Neuronal stem cell (in vitro differentiated cells): ENCODE results near the gene CD22.
A peak's percentile ranks its signal among the peaks of the same experiment; 100 is the strongest.

Experiments used
- DNase-seq: peaks from one replicate; pipeline ENCODE4 v3.0.0-alpha.2; 2013; ENCODE audit warnings: low spot score
- H2AFZ ChIP-seq: one replicate; pipeline ENCODE4 v1.6.1; 2013; ENCODE audit warnings: mild to moderate bottlenecking, low read length, inconsistent platforms
- H2AK5ac ChIP-seq: 2 replicates; pipeline ENCODE4 v1.6.1; 2013; ENCODE audit warnings: low read depth, mild to moderate bottlenecking, inconsistent platforms, low read length, moderate library complexity, mixed read lengths
- H2BK120ac ChIP-seq: 2 replicates; pipeline ENCODE4 v1.6.1; 2013; ENCODE audit warnings: low read depth, mild to moderate bottlenecking, inconsistent platforms, low read length, moderate library complexity, mixed read lengths
- H2BK12ac ChIP-seq: one replicate; pipeline ENCODE4 v1.6.1; 2013; ENCODE audit warnings: low read length, inconsistent platforms
- H2BK15ac ChIP-seq: 2 replicates; pipeline ENCODE4 v1.6.1; 2013; ENCODE audit warnings: mild to moderate bottlenecking, low read length, inconsistent platforms, mixed read lengths
- H2BK5ac ChIP-seq: one replicate; pipeline ENCODE4 v1.6.1; 2013; ENCODE audit warnings: inconsistent platforms, mild to moderate bottlenecking, low read length, moderate library complexity
- H3K14ac ChIP-seq: one replicate; pipeline ENCODE4 v1.6.1; 2013; ENCODE audit warnings: low read length, inconsistent platforms
- H3K18ac ChIP-seq: 2 replicates; pipeline ENCODE4 v1.6.1; 2013; ENCODE audit warnings: low read length, inconsistent platforms
- H3K23ac ChIP-seq: 2 replicates; pipeline ENCODE4 v1.6.1; 2013; ENCODE audit warnings: low read depth, mild to moderate bottlenecking, mixed read lengths, low read length, inconsistent platforms; ENCODE audit not compliant: poor library complexity
- H3K27ac ChIP-seq: replicated peaks from 3 replicates; pipeline ENCODE4 v1.5.1; 2013; ENCODE audit warnings: low read length, inconsistent platforms
- H3K27me3 ChIP-seq, 3 experiments: 2 replicates each; pipeline ENCODE4 v1.6.1; 2013; ENCODE audit warnings: low read length in 3 of 3, mild to moderate bottlenecking in 2 of 3, inconsistent platforms in 1 of 3, low read depth in 1 of 3, mixed read lengths in 1 of 3, moderate library complexity in 1 of 3; ENCODE audit not compliant: control insufficient read depth in 3 of 3, insufficient read depth in 3 of 3
- H3K36me3 ChIP-seq, 2 donors: replicated peaks in 1 of 2; 2 replicates each; pipeline ENCODE4 v1.6.1; 2013; ENCODE audit warnings: low read length in 2 of 2; ENCODE audit not compliant: control insufficient read depth in 2 of 2, insufficient read depth in 2 of 2
- H3K4ac ChIP-seq: 2 replicates; pipeline ENCODE4 v1.6.1; 2013; ENCODE audit warnings: inconsistent platforms, mild to moderate bottlenecking, low read length, moderate library complexity
- H3K4me1 ChIP-seq, 2 donors: 1 replicate in 1 of 2; 2 replicates in 1 of 2; pipeline ENCODE4 v1.6.1; 2013; ENCODE audit warnings: low read length in 2 of 2, low read depth in 1 of 2; ENCODE audit not compliant: control insufficient read depth in 2 of 2, insufficient read depth in 1 of 2
- H3K4me2 ChIP-seq: one replicate; pipeline ENCODE4 v1.6.1; 2013; ENCODE audit warnings: mild to moderate bottlenecking, low read length, inconsistent platforms; ENCODE audit not compliant: insufficient read depth, poor library complexity, severe bottlenecking
- H3K4me3 ChIP-seq, 2 donors: 2 replicates each; pipeline ENCODE4 v1.5.1; 2013; ENCODE audit warnings: low read length in 2 of 2, mild to moderate bottlenecking in 2 of 2, inconsistent platforms in 1 of 2, moderate library complexity in 1 of 2
- H3K79me1 ChIP-seq: one replicate; pipeline ENCODE4 v1.6.1; 2013; ENCODE audit warnings: low read depth, mild to moderate bottlenecking, inconsistent platforms, low read length, moderate library complexity
- H3K9ac ChIP-seq: one replicate; pipeline ENCODE4 v1.6.1; 2013; ENCODE audit warnings: mild to moderate bottlenecking, low read depth, low read length, inconsistent platforms; ENCODE audit not compliant: poor library complexity
- H3K9me3 ChIP-seq, 2 donors: replicated peaks in 1 of 2; 2 replicates each; pipeline versions ENCODE3 to v1.6.1; 2013; ENCODE audit warnings: low read length in 2 of 2, mild to moderate bottlenecking in 2 of 2, inconsistent platforms in 1 of 2, low read depth in 1 of 2, mixed read lengths in 1 of 2, moderate library complexity in 1 of 2; ENCODE audit not compliant: control insufficient read depth in 2 of 2, insufficient read depth in 1 of 2
- H4K8ac ChIP-seq: one replicate; pipeline ENCODE4 v1.6.1; 2013; ENCODE audit warnings: low read depth, mild to moderate bottlenecking, inconsistent platforms, low read length, moderate library complexity
- H4K91ac ChIP-seq: one replicate; pipeline ENCODE4 v1.6.1; 2013; ENCODE audit warnings: low read length, low read depth, mild to moderate bottlenecking, inconsistent platforms; ENCODE audit not compliant: poor library complexity
- WGBS, 2 donors: extraction: QIAGEN DNeasy Blood & Tissue Kit; methylation state at CpG; one replicate each; pipeline ENCODE4 v1.1.7; 2013; ENCODE audit warnings: missing lambda C conversion rate in 2 of 2, mixed read lengths in 1 of 2; ENCODE audit not compliant: insufficient read length in 2 of 2, insufficient replicate concordance in 1 of 2; ENCODE audit errors: extremely low coverage in 2 of 2; 5-methylcytosine and 5-hydroxymethylcytosine counted together

CD22 gene

GRCh38 chr19:35351411-35352176 lies 22.6 kb downstream of the CD22 start:
- Histone ChIP-seq H2AFZ (peak overlapping the region; percentile 65), H3K9me3 (no peaks in the 10 kb centered on the region), H2AK5ac (peak overlapping the region; percentile 4), H3K23ac (peak overlapping the region; percentile 57), H4K8ac (no peak overlapping the region), H2BK120ac (no peak overlapping the region), H3K9ac (no peak overlapping the region), H3K4ac (no peak overlapping the region), H3K14ac (peak overlapping the region; percentile 49), H3K4me3 (no peak overlapping the region), H3K18ac (no peak overlapping the region), H3K4me1 (no peaks in the 10 kb centered on the region), H3K27me3 (peaks cover 0 to 30% (median 4%) of the 10 kb centered on the region in 3 experiments), H2BK5ac (no peak overlapping the region), H2BK12ac (peak overlapping the region; percentile 52), H3K79me1 (no peaks in the 10 kb centered on the region), H4K91ac (no peak overlapping the region), H3K36me3 (no peaks in the 10 kb centered on the region), H3K27ac (no peak overlapping the region), H3K4me2 (no peak overlapping the region), H2BK15ac (peak overlapping the region; percentile 77)
- no peak for DNase-seq
- no CpG with 5 or more reads among the region's 47 CpGs for WGBS, 2 donors

GRCh38 chr19:35352177-35352447 lies 23.1 kb downstream of the CD22 start:
- Histone ChIP-seq H4K8ac (no peak overlapping the region), H2BK12ac (no peak overlapping the region), H2BK120ac (no peak overlapping the region), H2BK15ac (peak overlapping the region; percentile 77), H3K79me1 (no peaks in the 10 kb centered on the region), H3K14ac (no peak overlapping the region), H2AK5ac (peak overlapping the region; percentile 4), H3K18ac (no peak overlapping the region), H3K4ac (no peak overlapping the region), H3K9ac (no peak overlapping the region), H3K4me2 (no peak overlapping the region), H4K91ac (no peak overlapping the region), H3K4me1 (no peaks in the 10 kb centered on the region), H2BK5ac (no peak overlapping the region), H3K36me3 (no peaks in the 10 kb centered on the region), H3K27ac (no peak overlapping the region), H3K23ac (no peak overlapping the region), H3K27me3 (peaks cover 0 to 29% (median 4%) of the 10 kb centered on the region in 3 experiments), H3K9me3 (no peaks in the 10 kb centered on the region), H3K4me3 (no peak overlapping the region), H2AFZ (peak overlapping the region; percentile 65)
- WGBS, 2 donors: no CpG with 5 or more reads among the region's 18 CpGs
- DNase-seq: no peak

GRCh38 chr19:35352448-35353304 lies 23.7 kb downstream of the CD22 start:
- no peaks in the 10 kb centered on the region for H3K79me1 ChIP-seq
- H3K4me2 ChIP-seq: no peak overlapping the region
- H3K18ac ChIP-seq: no peak overlapping the region
- peak overlapping the region; percentile 16 for H3K23ac ChIP-seq
- peaks cover 0 to 23% (median 4%) of the 10 kb centered on the region in 3 experiments for H3K27me3 ChIP-seq
- WGBS, 2 donors: no CpG with 5 or more reads among the region's 32 CpGs
- H3K36me3 ChIP-seq: no peaks in the 10 kb centered on the region
- H3K9me3 ChIP-seq: no peaks in the 10 kb centered on the region
- peak overlapping the region; percentile 77 for H2BK15ac ChIP-seq
- H3K27ac ChIP-seq: no peak overlapping the region
- no peak overlapping the region for H2BK12ac ChIP-seq
- H3K4me3 ChIP-seq: no peak overlapping the region
- peak; percentile 71 for DNase-seq
- no peak overlapping the region for H3K4ac ChIP-seq
- no peak overlapping the region for H2BK5ac ChIP-seq
- H3K14ac ChIP-seq: no peak overlapping the region
- H4K91ac ChIP-seq: no peak overlapping the region
- H2BK120ac ChIP-seq: no peak overlapping the region
- peak overlapping the region; percentile 65 for H2AFZ ChIP-seq
- peak overlapping the region; percentile 68 for H4K8ac ChIP-seq
- H2AK5ac ChIP-seq: peak overlapping the region; percentile 4
- no peaks in the 10 kb centered on the region for H3K4me1 ChIP-seq
- H3K9ac ChIP-seq: no peak overlapping the region

- Histone ChIP-seq H2AFZ (no peak overlapping the region), H2BK15ac (no peak overlapping the region), H4K91ac (no peak overlapping the region), H3K4me3 (no peak overlapping the region), H4K8ac (no peak overlapping the region), H3K18ac (no peak overlapping the region), H2BK12ac (no peak overlapping the region), H2BK5ac (no peak overlapping the region), H3K36me3 (no peaks in the 10 kb centered on the region), H3K79me1 (no peaks in the 10 kb centered on the region), H3K9me3 (no peaks in the 10 kb centered on the region), H3K23ac (no peak overlapping the region), H3K4ac (no peak overlapping the region), H3K9ac (no peak overlapping the region), H2AK5ac (no peak overlapping the region), H3K27me3 (peaks cover 0 to 17% (median 4%) of the 10 kb centered on the region in 3 experiments), H3K4me2 (no peak overlapping the region), H3K14ac (no peak overlapping the region), H3K27ac (no peak overlapping the region), H3K4me1 (no peaks in the 10 kb centered on the region), H2BK120ac (no peak overlapping the region)
- no CpG with 5 or more reads among the region's 9 CpGs for WGBS, 2 donors
- DNase-seq: no peak
Measured at GRCh38 chr19:35353635-35354034, 24.6 kb downstream of the CD22 start.
